GM21423 (cell line): ENCODE data around the gene KYAT1.

Experiments
- ATAC-seq: cut with Tn5 transposase; IDR thresholded peaks from one replicate; pipeline ENCODE4 v1.9.1; 2021; ENCODE audit warnings: mild to moderate bottlenecking, moderate library complexity; ENCODE audit not compliant: unreplicated experiment

KYAT1 gene

DNA sequence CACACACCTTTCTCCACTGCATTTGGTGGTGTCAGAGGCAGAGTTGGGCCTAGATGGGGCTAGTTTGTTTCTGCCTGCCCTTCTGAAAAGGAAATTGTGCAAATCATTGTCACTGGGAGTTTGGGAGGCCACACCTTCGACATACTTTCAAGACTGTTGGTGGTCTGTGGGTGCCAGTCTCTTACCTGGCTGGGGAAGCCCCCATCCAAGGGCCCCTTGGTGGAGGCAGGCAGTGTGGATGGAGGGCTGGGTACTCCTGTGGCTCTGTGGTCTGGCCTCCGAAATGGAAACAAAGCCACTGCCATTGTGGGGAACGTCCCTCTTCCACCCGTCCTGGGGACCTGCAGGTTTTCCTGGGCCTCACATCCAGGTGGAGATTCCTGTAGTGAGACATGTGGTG, 28.1 kb upstream of the KYAT1 start:
- ATAC-seq = no peak

DNA sequence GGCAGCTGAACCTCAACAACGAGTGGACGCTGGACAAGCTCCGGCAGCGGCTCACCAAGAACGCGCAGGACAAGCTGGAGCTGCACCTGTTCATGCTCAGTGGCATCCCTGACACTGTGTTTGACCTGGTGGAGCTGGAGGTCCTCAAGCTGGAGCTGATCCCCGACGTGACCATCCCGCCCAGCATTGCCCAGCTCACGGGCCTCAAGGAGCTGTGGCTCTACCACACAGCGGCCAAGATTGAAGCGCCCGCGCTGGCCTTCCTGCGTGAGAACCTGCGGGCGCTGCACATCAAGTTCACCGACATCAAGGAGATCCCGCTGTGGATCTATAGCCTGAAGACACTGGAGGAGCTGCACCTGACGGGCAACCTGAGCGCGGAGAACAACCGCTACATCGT, 26.6 kb upstream of the KYAT1 start:
- no peak for ATAC-seq

DNA sequence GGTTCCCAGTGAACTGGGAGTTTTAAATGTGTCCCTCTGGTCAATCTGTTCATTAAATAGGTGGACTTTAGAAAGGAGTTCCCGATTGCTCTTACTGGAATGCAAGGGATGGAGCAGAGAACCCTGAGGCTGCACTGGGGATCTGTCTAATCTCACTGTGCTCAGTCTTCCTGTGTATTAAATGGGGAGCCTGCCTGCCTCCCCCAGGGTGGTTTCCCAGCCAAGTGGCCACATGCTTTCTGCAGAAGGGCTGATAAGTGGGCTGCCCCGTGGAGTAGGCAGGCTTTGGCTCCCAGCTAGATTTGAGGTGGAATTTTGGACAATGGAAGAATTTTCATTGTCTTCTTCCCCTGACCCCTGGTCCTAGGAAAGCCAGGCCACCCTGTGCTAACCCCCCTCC, 25.0 kb upstream of the KYAT1 start:
- ATAC-seq = no peak

DNA sequence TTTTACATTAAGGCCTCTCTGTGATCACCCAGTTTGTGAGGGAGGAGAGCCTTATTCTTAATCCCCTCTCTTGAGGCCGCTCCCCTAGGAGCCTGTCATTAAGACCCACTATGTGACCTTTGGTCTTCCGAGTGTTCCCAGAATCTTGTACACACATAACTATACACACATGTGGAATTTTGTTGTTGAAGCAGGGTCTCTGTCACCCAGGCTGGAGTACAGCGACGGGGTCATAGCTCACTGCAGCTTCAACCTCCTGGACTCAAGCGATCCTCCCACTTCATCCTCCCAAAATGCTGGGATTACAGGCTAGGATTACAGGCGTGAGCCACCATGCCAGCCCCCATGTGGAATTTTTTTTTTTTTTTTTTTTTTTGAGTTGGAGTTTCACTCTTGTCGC, 24.2 kb upstream of the KYAT1 start:
- no peak for ATAC-seq

DNA sequence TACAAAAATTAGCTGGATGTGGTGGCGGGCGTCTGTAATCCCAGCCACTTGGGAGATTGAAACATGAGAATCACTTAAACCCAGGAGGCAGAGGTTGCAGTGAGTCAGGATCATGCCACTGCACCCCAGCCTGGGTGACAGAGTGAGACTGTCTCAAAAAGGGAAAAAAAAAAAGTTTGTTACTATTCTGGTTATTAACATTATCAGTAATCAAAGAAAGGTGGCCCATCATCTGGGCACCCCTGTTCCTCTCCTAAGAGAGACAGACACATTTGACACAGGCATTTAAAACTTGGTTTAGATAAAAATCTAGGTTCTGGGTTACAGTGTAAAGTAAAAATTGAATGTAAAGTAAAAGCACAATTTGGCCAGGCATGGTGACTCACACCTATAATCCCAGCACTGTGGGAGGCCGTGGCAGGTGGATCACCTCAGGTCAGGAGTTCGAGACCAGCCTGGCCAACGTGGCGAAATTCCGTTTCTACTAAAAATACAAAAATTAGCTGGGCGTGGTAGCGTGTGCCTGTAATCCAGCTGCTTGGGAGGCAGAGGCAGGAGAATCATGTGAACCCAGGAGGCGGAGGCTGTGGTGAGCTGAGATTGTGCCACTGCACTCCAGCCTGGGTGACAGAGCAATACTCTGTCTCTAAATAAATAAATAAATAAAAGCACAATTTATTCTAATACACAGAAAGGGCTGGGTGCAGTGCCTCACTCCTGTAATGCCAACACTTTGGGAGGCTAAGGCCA, 22.3 kb upstream of the KYAT1 start:
- no peak for ATAC-seq

DNA sequence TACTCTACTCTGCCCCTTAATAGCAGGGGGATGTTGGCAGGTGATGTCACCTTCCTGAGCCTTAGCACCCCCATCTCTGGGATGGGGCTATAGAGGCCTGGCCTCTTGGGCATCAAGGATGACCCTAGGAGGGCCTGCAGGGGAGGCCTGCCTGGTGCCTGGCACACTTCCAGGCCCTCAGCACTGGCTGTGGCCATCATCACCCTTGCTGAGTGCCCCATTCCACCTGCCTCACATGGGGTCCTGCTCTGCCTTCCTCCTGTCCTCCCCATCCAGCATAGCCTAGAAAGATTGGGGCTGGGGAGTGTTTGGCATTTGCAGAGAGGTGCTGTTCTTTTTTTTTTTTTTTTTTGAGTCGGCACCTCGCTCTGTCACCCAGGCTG, 21.3 kb upstream of the KYAT1 start:
- ATAC-seq = no peak

DNA sequence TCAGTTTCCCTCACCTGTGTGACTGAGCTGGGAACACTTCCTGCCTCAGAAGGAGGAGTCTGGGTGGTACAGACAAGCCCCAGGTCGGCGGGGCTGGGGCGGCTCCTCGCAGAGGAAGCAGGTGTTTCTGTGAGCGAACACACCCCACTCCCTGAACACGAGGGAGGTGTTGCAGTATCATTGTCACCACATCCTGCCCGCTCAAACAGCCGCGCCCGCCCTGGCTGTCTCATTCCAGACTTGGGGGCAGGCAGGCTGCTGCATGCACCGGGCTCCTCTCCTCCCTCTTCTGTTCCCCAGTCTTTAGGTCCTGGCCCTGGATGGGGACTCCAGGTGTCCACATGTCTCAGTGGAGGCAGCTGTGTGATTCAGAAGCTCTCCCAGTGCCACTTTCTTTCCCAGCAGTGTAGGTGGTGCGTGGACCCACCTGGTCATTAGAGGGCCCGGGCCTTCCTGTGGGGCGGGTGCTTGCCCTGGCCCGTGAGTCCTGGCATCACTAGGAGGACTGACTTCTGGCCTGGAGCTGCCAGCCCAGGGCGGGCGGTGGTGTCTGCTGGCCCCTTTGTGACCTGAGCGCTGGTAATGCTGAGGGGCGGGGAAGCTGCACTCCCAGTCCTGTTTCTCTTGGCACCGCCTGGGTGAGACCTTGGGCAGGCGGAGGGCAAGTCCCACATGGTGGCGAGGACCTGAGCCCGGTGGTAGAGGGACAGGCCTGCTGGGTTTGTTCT, 20.8 kb upstream of the KYAT1 start:
- ATAC-seq = peak; percentile 85

DNA sequence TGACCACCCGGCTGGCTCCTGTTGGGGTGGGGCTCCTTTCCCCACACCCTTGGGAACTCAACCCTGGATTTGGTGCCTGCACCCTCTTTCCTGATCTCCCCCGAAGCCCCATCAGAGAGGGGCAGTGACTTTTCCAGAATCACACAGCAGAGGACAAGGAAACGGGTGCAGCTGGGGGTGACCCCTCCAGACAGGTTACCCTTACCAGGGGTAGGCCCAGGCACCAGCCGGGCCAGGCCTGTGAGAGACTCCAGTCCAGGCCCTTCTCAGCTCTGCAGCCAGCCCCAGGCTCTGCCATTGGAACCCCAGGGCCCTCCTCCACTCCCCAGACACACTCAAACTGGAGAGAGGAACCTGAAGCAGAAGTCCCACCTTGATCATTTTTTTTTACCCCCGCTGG, 20.1 kb upstream of the KYAT1 start:
- no peak for ATAC-seq

DNA sequence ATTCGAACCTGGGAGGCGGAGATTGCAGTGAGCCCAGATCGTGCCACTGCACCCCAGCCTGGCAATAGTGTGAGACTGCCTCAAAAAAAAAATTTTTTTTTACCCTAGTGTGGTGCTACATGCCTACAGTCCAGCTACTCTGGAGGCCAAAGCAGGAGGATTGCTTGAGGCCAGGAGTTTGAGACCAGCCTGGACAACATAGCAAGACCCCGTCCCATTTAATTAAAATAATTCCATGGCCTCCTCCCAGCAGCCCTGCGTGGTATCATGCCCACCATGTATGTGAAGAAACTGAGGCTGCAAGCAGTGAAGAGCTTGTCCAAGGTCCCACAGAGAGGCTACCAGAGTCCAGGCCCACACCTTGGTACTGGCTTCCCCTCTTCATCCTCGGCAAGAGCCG, 19.6 kb upstream of the KYAT1 start:
- no peak for ATAC-seq

- no peak for ATAC-seq
These were observed 18.0 kb upstream of the KYAT1 start for GRCh38 chr9:128899566-128900322.

DNA sequence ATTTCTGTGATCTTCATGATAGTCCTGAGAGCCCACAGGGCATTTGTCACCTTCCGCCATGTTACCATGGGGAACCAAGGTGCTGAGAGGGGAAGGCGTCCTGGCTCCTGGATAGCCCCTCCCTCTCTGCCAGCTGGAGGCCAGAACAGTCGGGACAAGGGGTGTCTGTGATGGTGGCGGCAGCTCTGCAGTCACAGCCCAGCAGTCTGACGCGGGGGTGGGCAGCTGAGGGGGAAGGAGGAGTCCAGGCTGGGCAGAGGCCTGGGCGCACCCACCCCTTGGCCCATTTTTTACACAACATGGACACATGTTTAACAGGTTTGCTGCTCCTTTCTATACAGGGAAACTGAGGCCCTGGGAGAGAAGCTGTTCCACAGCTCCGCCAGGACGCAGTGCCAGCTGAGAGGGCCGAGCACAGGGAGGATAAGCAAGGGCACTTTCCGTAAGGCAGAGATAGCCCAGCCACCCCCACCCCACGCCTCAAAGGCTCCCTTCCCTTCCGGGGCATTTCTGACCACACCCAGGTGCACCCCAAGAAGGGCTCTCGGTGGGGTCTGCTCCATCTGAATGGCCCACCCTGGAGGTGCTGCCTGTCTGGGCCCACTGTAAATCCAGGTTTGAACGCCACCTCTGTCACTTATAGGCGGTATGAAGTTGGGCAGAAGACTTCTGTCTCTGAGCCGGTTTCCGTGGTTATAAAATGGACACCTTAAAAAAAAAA, 17.3 kb upstream of the KYAT1 start:
- ATAC-seq = no peak

DNA sequence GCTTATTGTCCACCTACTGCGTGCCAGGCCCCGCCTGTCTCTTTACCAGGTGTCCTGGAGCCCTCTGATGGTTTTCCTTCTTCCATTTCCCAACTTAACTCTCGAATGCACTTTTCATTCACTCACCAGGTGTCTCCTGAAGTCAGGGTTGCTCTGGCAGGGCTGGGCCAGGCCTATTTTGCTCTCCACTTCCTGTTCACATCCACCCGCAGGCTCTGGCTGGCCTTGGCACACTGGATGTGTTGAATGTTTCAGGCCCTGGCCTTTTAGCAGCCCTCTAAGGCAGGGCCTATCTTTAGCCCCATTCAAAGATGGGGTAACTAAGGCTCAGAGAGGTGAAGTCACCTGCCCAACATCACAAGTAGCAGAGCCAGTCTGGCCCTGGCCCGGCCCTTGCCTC, 16.6 kb upstream of the KYAT1 start:
- no peak for ATAC-seq

- ATAC-seq = no peak
These were observed 13.8 kb upstream of the KYAT1 start for GRCh38 chr9:128895556-128895955.

DNA sequence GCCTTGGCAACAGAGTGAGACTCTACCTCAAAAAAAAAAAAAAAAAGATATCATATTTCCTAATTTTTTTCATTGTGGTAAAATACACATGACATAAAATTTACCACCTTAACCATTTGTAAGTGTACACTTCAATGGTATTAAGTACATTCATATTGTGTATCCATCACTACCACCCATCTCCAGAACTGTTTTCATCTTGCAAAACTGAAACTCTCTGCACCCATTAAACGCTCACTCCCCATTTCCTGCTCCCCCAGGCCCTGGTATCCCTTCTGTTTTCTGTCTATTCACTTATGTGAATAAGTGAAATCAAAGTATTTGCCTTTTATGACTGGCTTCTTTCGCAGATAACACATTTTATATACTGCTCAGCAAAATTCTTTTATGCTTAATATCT, 13.0 kb upstream of the KYAT1 start:
- no peak for ATAC-seq

DNA sequence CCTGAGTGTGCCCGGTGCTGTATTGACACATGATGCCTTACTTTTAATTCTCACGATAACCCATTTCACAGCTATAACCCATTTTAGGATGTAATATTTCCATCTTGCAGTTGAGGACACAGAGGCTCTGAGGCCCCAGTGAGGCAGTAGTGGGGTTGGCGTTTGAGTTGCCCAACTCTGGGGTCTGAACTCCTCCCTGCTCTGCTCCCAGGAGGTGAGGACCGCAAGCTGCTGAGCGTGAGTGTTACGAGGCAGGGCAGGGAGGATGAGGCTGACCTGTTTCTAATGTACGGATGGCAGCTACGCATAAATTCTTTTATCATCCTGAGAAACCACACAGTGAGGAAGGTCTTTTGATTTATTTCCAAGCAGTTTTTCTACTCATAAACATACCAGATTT, 11.6 kb upstream of the KYAT1 start:
- ATAC-seq = no peak

GRCh38 chr9:128892221-128892921, 10.6 kb upstream of the KYAT1 start:
- no peak for ATAC-seq

GRCh38 chr9:128891321-128892220, 9.8 kb upstream of the KYAT1 start:
- no peak for ATAC-seq

- no peak for ATAC-seq
These were observed 6.2 kb upstream of the KYAT1 start for GRCh38 chr9:128887914-128888350.

DNA sequence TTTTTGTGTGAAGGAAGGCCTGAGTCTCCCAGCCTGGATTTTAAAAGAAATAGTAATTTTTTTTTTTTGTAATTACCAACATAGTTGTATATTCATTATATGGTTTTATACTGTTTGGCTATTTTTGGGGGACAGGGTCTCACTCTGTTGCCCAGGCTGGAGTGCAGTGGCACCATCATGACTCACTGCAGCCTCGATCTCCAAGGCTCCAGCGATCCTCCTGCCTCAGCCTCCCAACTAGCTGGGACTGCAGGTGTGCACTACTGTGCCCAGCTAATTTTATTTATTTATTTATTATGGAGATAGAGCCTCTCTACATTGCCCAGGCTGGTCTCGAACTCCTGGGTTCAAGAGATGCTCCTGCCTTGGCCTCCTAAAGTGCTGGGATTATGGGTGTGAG, 5.3 kb upstream of the KYAT1 start:
- ATAC-seq = no peak
